ENCODE results near the gene FAM20C.
"Not testable (repeated sequence)": the region's sequence is repeated elsewhere in the genome, so short reads cannot be mapped to it uniquely, and the experiment has no call there.

The FAM20C gene

DNA sequence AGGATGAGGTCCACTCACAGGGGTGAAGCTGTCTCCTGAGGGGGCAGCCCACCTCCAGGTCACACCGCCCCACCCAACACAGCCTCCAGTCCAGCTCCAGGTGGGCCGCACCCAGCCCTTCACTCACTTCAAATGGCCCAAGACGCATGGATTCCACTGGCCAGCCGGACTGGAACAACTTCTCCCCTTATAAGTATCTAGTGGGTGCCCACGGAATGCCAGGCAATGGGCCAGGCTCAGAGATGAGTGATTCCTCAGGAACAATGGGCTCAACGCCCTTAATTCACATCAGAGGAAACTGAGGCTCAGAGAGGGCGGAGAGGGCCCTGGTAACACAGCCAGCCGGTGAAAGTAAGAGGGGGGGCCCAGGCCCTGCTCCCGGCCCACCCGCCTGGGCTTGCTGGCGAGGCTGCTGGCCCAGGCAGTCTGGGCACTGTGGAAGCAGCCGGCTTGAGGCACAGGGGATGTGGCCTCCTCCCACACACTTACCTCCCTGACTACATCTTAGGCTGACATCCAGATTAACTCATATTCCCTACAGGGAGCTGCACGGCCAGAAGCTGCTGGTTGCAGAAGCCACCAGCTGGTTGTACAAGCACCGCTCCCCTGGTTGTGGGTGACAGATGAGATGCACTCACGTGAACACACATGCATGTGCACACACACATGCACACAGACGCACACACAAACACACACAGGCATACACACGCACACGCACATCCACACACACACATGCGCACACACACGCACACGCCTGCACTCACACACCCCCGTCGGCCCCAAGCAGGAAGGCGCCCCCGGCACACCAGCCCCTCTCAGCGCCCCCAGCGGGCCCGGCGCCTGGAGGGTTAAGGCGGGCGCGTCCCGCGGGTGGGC is 1.0 kb upstream of the FAM20C start:
- no peak for DNase-seq
- no peak for ATAC-seq

DNA sequence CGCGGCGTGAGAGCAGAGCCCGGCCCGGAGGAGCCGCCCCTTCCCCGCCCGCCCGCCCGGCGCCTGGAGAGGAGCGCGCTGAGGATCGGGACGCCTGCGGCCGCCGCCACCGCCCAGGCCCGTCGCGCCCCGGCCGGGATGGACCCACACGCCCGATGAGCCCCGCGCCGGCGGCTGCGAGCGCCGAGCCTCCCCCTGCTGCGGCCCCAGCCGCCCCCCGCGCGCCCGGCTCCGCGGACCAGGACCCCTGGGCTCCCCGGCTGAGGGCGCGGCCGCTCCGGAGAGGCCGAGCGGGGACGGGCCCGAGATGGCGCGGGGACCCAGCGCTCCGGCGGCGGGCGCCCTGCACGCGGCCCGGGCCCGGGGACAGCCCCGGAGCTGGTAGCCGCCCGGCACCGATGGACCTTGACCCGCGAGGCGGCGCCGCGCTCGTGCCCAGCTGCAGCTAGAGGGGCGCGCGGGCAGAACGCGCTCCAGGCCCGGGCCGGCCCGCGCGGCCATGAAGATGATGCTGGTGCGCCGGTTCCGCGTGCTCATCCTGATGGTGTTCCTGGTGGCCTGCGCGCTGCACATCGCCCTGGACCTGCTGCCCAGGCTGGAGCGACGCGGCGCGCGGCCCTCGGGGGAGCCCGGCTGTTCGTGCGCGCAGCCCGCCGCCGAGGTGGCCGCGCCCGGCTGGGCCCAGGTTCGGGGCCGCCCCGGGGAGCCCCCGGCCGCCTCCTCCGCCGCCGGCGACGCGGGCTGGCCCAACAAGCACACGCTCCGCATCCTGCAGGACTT is 520 bp downstream of the FAM20C start:
- DNase-seq (no peak), ATAC-seq (no peak)

DNA sequence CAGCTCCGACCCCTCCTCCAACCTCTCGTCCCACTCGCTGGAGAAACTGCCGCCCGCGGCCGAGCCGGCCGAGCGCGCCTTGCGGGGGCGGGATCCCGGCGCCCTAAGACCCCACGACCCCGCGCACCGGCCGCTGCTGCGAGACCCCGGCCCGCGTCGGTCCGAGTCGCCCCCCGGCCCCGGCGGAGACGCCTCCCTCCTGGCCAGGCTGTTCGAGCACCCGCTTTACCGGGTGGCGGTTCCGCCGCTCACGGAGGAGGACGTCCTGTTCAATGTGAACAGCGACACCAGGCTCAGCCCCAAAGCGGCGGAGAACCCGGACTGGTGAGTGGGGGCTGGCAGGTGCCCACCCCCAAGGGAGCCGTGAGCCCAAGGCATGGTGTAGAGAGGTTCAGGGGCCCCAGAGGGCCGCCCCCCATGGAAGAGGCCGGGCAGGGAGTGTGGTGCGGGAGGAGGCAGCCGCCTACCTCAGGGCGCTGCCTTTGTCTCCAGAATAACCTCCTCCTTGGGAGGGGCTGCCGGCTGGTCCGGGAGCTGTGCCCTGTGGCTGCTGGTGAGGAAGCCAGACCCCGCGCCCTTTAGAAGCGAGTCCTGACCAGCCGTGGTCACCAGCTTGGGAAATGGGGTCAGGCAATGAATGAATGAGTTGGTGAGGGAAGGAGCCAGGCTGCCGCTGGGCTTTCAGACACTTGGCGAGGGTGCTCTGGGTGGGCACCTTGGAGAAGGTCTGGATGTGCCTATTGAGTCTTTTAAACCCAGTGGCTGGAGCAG is 1.3 kb downstream of the FAM20C start:
- no peak for ATAC-seq
- DNase-seq = peak; percentile 13

DNA sequence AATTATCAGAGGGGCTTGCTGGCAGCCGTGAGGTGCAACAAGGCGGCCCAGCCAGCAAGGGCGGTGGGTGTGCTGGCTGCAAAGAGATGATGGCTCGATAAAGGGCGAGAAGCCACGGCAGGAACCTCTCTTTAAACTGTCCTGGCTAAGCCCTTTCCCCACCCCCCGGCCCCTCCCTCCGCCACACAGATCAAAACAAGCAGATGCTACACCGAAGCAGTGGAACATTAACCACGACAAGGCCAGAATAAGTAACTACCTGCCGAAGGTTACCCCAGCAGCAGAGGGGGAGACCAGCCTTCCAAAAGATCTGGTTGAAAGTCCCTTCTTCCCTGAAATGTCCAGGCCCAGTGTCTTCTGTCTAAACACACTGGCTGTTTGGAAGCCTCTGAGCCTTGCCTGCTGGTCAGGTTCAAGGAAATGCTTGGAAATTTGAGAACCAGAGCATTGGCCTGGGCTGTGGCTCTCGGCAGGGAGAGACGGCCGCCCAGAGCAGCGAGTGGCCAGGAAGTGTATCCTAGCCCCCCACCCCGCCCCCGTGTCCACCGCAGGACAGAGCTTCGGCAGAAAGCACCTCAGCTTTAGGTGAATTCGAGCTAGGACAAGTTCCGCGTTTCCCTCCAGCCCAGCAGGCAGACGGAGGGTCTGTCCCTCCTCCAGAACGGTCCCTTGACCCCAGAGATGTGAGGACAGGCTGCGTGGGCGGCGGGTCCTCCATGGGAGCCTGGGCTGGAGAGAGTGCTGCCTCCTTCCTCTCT is 2.1 kb downstream of the FAM20C start:
- no peak for ATAC-seq
- DNase-seq = no peak

DNA sequence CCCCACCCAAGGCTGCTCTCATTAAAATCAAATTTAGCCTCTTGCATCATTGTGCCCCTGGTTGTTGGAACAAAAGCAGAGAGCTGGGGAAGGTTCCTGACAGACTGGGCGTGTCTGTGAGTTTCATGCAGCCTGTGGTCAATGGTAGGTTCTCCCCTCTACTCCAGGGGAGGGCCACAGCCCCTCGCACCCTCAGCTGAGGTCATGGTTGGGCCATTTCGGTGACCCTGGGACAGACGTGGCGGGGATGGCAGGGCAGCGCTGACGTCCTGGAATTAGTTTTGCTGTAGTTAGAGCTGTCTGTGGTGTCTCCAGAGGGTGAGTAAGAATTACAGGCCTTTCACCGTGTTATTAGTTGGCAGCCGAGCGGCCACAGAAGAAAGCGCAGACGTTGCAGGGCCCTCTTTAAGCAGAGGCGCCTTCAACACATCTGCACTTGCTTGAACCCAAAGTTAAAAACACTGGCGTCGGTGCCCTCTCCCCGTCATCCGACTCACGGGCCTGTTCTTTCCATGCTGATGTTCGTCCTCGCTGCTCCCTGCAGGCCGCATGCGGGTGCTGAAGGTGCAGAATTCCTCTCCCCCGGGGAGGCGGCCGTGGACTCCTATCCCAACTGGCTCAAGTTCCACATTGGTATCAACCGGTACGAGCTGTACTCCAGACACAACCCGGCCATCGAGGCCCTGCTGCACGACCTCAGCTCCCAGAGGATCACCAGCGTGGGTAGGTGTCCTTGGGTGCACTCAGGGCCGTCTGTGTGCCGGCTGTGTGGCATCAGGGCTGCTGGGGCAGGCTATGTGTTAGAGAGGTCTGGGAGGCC is 2.8 kb downstream of the FAM20C start:
- no peak for DNase-seq
- ATAC-seq = no peak

DNA sequence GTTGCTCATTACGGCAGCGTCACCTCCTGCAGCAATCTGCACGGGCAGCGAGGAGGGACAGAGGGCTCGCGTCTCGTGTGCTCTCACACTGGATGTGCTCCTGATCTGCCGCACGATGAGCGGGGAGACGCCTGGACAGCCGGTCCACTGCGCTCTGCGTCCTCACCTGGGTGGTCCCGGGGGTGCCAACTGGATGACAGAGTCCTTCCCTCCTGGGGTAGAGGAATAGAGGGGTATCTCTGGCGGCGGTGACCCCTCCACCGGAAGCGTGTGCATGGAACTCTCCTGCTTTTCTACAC is 3.4 kb downstream of the FAM20C start:
- DNase-seq (no peak), ATAC-seq (no peak)

DNA sequence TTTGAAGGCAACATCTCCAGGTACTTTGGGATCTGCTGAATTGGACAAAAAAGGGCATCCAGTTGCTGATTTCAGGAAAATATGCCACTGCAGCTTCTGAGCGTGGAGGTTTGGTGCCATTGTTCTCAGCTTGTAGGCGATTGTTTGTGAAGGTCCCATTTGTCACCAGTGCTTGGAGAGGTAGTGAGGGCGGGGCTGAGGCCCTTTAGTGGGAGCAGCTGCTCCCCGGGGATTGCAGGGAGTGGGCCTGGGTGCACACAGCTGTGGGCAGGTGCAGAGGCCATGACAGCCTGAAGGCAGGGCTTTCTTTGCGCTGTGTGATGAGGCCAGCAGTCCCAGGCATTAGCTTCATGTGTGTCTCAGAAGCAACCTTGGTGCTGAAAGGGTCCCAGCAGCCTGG is 3.9 kb downstream of the FAM20C start:
- ATAC-seq (no peak), DNase-seq (no peak)

DNA sequence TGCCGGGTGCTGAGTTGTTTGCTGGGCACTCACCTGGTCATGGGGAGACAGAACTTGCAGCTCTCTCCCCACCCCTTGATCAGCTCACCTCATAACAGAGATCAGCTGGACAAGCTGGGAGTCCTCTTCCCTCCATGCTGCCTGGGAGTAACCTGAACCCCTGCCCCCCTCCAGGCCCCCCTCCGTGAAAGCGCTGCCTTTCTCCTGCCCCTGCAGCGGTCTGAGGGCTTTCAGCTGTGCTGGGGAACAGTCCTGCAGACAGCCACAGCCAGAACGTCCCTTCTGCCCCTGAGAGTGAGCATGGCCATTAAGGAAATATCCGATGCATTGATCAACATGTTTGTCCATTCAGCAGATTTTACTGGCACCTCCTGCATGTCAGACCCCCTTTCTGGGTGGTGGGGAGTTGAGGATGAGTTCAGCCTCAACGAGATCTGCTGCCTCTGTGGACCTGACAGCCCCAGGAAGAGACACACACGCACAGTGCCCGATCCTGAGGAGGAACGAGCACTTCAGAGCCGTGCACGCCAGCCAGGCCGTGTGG is 4.5 kb downstream of the FAM20C start:
- ATAC-seq (no peak), DNase-seq (no peak)

DNA sequence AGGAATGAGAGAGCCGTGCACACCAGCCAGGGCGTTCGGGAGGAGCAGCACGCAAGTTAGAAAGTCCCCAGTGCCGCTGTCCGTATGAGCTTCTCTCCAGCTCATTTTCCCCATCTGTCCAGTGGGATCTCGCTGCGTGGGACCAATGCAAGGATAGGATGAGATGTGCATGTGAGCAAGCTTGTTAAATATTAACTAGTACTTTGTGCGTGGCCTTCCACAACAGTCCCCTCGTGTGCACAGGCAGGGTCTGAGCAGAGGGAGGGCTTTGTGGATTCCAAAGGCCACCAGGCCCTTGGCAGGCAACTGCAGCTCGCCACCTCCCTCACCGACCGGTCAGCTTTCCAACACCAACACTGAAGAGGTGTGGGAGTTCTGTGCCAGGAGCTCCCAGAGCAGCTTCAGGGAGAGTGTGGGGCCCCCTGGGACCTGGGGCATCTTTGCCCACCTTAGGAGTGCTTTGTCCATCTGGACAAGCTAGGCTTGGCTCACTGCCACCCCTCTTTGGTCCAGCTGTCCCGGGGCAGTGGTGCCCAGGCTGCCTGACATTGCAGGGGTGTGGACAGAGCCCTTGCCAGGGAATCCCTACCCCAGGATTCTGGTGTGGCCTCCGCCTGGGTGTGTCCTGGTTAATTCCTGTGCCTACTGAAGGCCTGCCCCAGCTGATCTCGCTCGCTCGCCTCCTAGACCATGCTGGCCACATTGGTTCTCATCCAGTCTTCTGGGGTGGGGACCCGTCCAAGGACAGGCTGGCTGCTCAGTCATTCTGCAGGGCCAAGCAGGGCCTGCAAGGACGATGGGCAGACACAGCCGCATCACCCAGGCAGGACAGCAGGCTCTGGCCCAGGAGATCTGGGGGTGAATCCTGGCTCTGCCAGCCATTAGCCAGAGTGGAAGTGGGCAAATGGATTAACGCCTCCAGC is 5.3 kb downstream of the FAM20C start:
- DNase-seq (no peak), ATAC-seq (no peak)

DNA sequence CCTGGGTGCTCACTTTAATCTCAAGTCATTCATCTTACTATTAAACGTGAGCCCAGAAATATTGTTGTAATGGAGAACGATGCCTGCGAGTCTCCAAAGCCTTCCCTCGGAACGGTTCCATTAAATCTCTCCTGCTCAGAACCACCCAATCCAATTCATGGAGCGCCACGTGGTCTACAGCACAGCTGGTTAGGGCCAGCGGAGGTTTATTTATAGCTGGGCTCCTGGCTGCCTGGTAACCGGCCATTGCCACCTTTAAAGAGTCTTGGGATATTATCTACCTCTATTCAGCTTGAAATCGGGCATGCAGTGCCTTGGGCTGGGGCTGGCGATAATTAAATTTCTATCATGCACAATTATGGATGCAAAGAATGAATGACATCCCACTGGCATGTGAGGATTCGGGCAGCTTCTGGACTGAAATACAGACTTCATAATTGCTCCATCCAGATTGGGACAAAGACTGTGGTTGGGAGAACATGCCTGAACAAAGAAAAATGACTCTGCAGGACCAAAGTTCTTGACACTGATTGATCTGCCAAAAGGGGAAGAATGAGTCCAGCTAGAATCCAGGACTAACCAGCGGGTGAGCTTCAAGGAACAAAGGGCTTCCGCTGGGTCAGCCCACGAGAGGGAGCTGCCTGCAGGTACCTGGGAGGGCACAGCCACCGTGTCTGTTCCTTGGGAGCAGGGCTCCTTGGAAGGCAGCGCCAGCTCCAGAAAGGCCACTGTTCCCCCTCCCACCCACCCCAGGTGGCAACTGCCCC is 7.3 kb downstream of the FAM20C start:
- no peak for DNase-seq
- ATAC-seq = no peak

DNA sequence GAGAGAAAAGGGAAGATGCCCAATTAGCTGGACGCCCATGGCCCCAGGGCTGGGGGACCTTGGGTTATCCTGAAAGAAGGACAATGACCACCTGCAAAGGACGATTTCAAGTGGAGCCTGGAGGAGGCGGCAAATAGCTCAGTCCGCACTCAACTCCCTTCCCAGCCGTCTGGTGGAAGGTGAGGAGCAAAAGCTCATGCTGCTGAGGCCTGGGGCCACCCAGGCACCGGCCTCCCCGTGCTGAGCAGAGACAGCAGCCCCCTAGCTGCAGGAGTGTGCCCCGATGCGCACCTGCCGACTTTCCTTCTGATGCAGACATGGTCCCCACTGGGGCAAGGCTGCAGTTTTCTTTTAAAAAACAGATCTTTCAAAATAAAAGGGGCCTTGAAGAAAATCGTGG is 7.9 kb downstream of the FAM20C start:
- ATAC-seq (no peak), DNase-seq (no peak)

DNA sequence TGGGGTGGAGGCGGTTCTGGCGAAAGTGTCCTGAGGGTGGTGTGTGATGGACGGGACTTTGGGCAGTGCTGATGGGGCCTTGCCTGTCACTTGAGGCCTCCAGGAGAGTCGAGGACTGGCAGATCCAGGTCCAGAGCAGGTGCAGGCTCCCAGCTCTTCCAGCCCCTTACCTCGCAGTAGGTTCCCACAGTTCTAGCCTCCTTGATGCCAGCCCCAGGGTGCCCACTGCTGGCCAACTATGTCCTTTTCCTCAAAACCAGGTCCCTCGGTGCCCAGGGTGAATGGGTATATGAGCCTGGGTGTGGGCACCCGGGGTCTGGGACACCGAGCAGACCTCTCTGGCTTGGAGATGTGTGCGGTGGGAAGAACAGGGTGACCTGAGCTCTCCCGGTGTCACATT is 8.3 kb downstream of the FAM20C start:
- ATAC-seq = no peak
- no peak for DNase-seq

DNA sequence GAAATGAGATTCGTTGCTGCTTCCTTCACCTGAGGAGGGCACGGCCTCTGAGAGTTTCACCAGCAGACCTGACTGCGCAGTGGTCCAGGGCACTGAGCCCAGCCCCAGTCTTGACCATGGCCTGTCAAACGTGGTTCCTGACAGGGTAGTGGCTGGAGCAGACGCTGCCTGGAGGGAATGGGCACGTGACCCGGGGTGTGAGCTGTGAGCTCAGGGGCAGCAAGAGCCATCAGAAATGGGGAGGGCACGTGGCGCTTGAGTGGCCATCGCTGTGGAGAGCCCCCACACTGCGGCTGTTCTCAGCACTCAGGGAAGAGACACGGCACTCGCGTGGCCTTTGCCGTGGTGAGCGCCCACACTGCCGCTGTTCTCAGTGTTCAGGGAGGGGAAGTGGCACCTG is 12.0 kb downstream of the FAM20C start:
- DNase-seq (no peak), ATAC-seq (no peak)

DNA sequence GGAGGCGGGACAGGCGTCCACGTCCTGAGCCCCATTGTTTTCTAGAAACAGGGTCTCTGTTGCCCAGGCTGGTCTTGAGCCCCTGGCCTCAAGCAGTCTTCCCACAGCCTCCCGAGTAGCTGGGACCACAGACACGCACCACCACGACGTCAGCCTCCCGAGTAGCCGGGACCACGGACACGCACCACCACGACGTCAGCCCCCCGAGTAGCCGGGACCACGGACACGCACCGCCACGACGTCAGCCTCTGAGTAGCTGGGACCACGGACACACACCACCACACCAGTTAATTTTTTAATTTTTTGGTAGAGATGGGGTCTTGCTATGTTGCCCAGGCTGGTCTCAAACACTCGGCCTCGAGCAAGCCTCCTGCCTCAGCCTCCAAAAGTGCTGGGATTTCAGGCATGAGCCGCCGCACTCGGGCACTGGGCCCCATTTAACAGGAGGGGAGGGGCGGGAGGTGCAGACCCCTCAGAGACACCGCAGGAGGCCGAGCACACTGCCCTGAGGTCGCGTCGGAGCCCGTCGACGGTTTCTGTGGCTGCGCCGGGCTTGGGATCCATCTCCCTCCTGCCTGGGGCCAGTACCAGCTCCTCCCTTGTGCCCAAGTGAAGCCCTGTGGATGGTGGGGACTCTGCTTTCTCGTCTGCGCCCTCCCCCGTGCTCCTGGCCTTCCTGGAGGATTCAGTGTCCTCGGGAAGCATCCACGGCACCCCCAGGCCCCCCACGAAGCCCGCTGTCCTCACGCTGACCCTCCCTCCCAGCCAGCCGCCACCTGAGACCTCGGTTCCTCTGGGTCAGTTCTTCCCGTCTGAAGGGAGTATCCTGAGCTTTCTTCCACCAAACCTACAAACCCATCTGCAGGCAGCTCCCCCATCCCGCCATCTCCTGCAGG is 13.0 kb downstream of the FAM20C start:
- no peak for ATAC-seq
- DNase-seq = no peak

DNA sequence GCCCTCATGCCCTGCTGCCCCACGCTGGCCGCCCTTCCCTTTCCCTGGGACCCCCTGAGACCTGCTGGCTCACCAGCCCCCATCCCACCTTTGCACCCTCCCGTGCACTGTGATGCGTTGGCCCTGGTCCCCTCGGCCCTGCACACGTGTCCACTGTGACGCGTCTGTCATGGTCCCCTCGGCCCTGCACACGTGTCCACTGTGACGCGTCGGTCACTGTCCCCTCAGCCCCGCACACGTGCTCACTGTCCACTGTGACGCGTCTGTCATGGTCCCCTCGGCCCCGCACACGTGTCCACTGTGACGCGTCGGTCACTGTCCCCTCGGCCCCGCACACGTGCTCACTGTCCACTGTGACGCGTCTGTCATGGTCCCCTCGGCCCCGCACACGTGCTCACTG is 14.0 kb downstream of the FAM20C start:
- not testable (repeated sequence) for ATAC-seq, DNase-seq

DNA sequence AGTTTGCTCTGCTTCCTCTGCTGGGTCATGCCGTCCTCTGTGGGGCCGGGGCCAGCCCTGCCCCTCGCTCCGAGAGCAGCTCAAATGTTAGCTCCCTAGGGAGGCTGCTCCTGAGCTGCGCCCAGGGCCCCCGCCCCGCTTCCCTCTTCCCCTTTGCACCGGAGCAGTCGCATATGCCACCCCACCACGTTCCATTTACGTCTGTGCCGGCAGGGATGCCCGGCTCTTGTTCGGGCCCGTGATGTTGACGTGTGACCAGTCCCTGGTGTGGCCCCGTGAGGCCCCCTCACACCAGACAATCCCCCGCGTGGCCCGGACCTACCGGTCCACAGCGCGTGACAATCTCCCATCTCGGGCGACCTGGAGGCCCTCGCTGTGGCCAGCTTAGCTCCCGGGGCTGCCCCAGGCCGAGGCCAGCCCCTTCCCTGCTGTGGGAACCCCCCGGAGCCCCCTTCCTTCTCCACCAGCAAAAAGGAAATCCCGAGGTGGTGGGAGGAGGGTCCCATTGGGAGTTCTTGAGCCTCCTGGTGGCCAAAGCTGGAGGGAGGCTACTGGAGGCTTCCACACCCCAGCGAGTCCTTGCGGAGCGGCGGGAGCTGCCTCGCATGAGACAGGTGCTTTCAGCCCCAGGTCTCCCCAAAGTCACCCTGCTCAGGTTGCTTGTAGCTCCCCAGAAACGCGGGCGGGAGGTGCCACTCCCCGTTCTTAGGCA is 15.2 kb downstream of the FAM20C start:
- no peak for ATAC-seq
- DNase-seq = no peak

DNA sequence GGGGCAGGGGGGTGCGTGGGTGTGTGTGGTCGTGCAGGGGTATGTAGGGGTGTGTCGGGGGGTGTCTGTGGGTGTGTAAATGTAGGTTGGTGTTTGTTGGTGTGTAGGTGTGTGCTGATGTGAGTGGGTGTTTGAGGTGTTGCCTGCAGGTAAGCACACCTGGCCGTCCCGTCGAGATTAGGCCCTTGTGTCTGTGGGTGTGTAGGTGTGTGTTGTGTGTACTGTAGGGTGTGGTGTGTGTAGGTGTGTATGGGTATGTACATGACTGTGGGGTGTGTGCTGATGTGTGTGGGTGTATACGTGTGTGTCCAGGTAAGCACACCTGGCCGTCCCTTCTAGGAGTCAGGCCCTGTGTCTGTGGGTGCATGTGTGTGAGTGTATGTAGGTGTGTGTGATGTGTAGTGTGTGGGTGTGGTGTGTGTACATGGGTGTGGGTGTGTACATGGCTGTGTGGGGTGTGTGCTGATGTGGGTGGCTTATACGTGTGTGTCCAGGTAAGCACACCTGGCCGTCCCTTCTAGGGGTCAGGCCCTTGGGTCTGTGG is 15.8 kb downstream of the FAM20C start:
- DNase-seq (no peak), ATAC-seq (no peak)

Measured in stimulated activated naive CD8-positive, alpha-beta T cell treated with anti-CD3 and anti-CD28 coated beads, Interleukin-15, Interleukin-2, amounts not matched to agents 100 U/mL and 50 U/mL, for 24 hours (primary cell).